H1 (cell line): ENCODE results near the gene TMEM125. TPM values are rescaled to one million over a fixed set of nuclear protein-coding genes. Genes with fewer than 3 reads are reported as not detected.

Source experiments
- CTCF ChIA-PET: fragments of 300-600 bp; sonication (Branson Sonifier 250); formaldehyde crosslinking; loops from one replicate; lab custom pipeline; 2021; ENCODE audit not compliant: partially characterized antibody; lab: Charles Lee
- POLR2A ChIA-PET: fragments of 300-600 bp; sonication (Branson Sonifier 250); formaldehyde crosslinking; loops from one replicate; lab custom pipeline; 2021; ENCODE audit warnings: inconsistent platforms; ENCODE audit not compliant: partially characterized antibody; lab: Charles Lee
- DNase-seq, 2 experiments: peaks; one replicate each; pipeline versions ENCODE4 v3.0.0 to v3.0.0-alpha.2; 2010 to 2022; ENCODE audit warnings: low spot score in 2 of 2, low read depth in 1 of 2, mixed read lengths in 1 of 2
- FAIRE-seq: peaks from 2 replicates; lab custom pipeline; 2011; peaks lifted over from hg19 to GRCh38; lab: Jason Lieb, UNC
- H2AFZ ChIP-seq: 2 replicates; pipeline ENCODE4 v1.8.1; 2012; ENCODE audit warnings: low read length, inconsistent platforms
- H2AK5ac ChIP-seq: 2 replicates; pipeline ENCODE4 v1.6.1; 2013; ENCODE audit warnings: low read depth, low read length
- H2BK120ac ChIP-seq: replicated peaks from 2 replicates; pipeline ENCODE3; 2013; ENCODE audit warnings: low read depth, low read length, inconsistent platforms
- H2BK12ac ChIP-seq: 2 replicates; pipeline ENCODE4 v1.6.1; 2013; ENCODE audit warnings: low read depth, low read length
- H2BK15ac ChIP-seq: 2 replicates; pipeline ENCODE4 v1.6.1; 2013; ENCODE audit warnings: low read length
- H2BK20ac ChIP-seq: 2 replicates; pipeline ENCODE4 v1.6.1; 2013; ENCODE audit warnings: low read length
- H2BK5ac ChIP-seq: 2 replicates; pipeline ENCODE4 v1.6.1; 2013; ENCODE audit warnings: low read depth, low read length
- H3K14ac ChIP-seq: 2 replicates; pipeline ENCODE4 v1.6.1; 2013; ENCODE audit warnings: inconsistent platforms; ENCODE audit not compliant: insufficient read length
- H3K18ac ChIP-seq: 2 replicates; pipeline ENCODE4 v1.6.1; 2013; ENCODE audit warnings: low read length; ENCODE audit errors: extremely low read depth
- H3K23ac ChIP-seq: 2 replicates; pipeline ENCODE4 v1.6.1; 2013; ENCODE audit warnings: inconsistent platforms; ENCODE audit not compliant: insufficient read length
- H3K23me2 ChIP-seq: 2 replicates; pipeline ENCODE4 v1.6.1; 2013; ENCODE audit warnings: low read depth, low read length
- H3K27ac ChIP-seq: 2 replicates; pipeline ENCODE4 v1.6.1; 2011; ENCODE audit warnings: low read depth, low read length, inconsistent platforms
- H3K27me3 ChIP-seq, 4 experiments: replicated peaks in 1 of 4; 1 replicate in 1 of 4; 2 replicates in 3 of 4; pipeline versions ENCODE4 v1.6.1 to v1.8.1; 2011 to 2013; ENCODE audit warnings: low read length in 3 of 4, mild to moderate bottlenecking in 3 of 4, inconsistent platforms in 2 of 4, mixed read lengths in 2 of 4, moderate library complexity in 1 of 4; ENCODE audit not compliant: control insufficient read depth in 3 of 4, insufficient read depth in 3 of 4; ENCODE audit errors: extremely low read depth in 1 of 4
- H3K36me3 ChIP-seq, 4 experiments: 2 replicates each; pipeline versions ENCODE4 v1.6.1 to v1.8.1; 2011 to 2013; ENCODE audit warnings: mild to moderate bottlenecking in 4 of 4, low read length in 3 of 4, moderate library complexity in 2 of 4, control low read depth in 1 of 4, inconsistent platforms in 1 of 4; ENCODE audit not compliant: insufficient read depth in 4 of 4, control insufficient read depth in 2 of 4
- H3K4ac ChIP-seq: replicated peaks from 2 replicates; pipeline ENCODE3; 2013; ENCODE audit warnings: low read length, low read depth, mixed read lengths, inconsistent platforms; ENCODE audit not compliant: insufficient read length
- H3K4me1 ChIP-seq, 4 experiments: replicated peaks in 1 of 4; 1 replicate in 1 of 4; 2 replicates in 3 of 4; pipeline versions ENCODE4 v1.6.1 to v1.8.1; 2011 to 2013; ENCODE audit warnings: low read length in 3 of 4, inconsistent platforms in 2 of 4, mixed read lengths in 1 of 4; ENCODE audit not compliant: insufficient read depth in 4 of 4, control insufficient read depth in 3 of 4
- H3K4me2 ChIP-seq, 2 experiments: 2 replicates each; pipeline versions ENCODE4 v1.6.1 to v1.8.1; 2011 to 2013; ENCODE audit warnings: low read depth in 2 of 2, low read length in 2 of 2, control low read depth in 1 of 2, inconsistent platforms in 1 of 2, mild to moderate bottlenecking in 1 of 2; ENCODE audit not compliant: insufficient read depth in 1 of 2
- H3K4me3 ChIP-seq, 4 experiments: fragments of 200-600, 300-600 bp in 1 of 4; sonication (generic), shearing (Covaris generic), sonication (Bioruptor Twin) in 1 of 4; 2 replicates each; pipeline versions ENCODE4 v1.5.1 to v1.8.1; 2011 to 2016; ENCODE audit warnings: low read length in 4 of 4, low read depth in 3 of 4, control low read depth in 2 of 4, inconsistent platforms in 2 of 4, mild to moderate bottlenecking in 2 of 4, mixed read lengths in 1 of 4, moderate library complexity in 1 of 4; ENCODE audit not compliant: insufficient read depth in 2 of 4; ENCODE audit errors: extremely low read depth in 1 of 4
- H3K56ac ChIP-seq: replicated peaks from 2 replicates; pipeline ENCODE3; 2013; ENCODE audit warnings: low read depth, mild to moderate bottlenecking, mixed read lengths, low read length, inconsistent platforms; ENCODE audit not compliant: insufficient read length
- H3K79me1 ChIP-seq: 2 replicates; pipeline ENCODE4 v1.6.1; 2013; ENCODE audit warnings: low read depth, low read length, control low read depth
- H3K79me2 ChIP-seq, 2 experiments: 2 replicates each; pipeline versions ENCODE4 v1.6.1 to v1.8.1; 2012 to 2013; ENCODE audit warnings: low read length in 2 of 2, mild to moderate bottlenecking in 2 of 2, inconsistent platforms in 1 of 2; ENCODE audit not compliant: insufficient read depth in 2 of 2, control insufficient read depth in 1 of 2
- H3K9ac ChIP-seq, 4 experiments: replicated peaks in 1 of 4; 1 replicate in 1 of 4; 2 replicates in 3 of 4; pipeline versions ENCODE4 v1.6.1 to v1.8.1; 2011 to 2013; ENCODE audit warnings: low read depth in 3 of 4, low read length in 3 of 4, control low read depth in 2 of 4, mild to moderate bottlenecking in 2 of 4, moderate library complexity in 2 of 4, inconsistent platforms in 1 of 4; ENCODE audit errors: extremely low read depth in 1 of 4
- H3K9me3 ChIP-seq, 2 experiments: 2 replicates each; pipeline versions ENCODE4 v1.6.1 to v1.8.1; 2012 to 2013; ENCODE audit warnings: mild to moderate bottlenecking in 2 of 2, moderate library complexity in 2 of 2, control low read depth in 1 of 2, inconsistent platforms in 1 of 2, low read depth in 1 of 2, low read length in 1 of 2, mixed read lengths in 1 of 2; ENCODE audit not compliant: insufficient read depth in 2 of 2
- H4K20me1 ChIP-seq, 2 experiments: replicated peaks in 1 of 2; 2 replicates each; pipeline versions ENCODE3 to v1.8.1; 2011 to 2013; ENCODE audit warnings: inconsistent platforms in 2 of 2, low read length in 2 of 2, mild to moderate bottlenecking in 1 of 2; ENCODE audit not compliant: insufficient read depth in 2 of 2, control insufficient read depth in 1 of 2
- H4K5ac ChIP-seq: 2 replicates; pipeline ENCODE4 v1.6.1; 2013; ENCODE audit warnings: low read length, low read depth, mixed read lengths, inconsistent platforms; ENCODE audit not compliant: insufficient read length
- H4K8ac ChIP-seq: 2 replicates; pipeline ENCODE4 v1.8.0; 2013; ENCODE audit warnings: mild to moderate bottlenecking, moderate library complexity, low read length, inconsistent platforms; ENCODE audit not compliant: insufficient read depth; ENCODE audit errors: extremely low read depth
- H4K91ac ChIP-seq: replicated peaks from 2 replicates; pipeline ENCODE3; 2013; ENCODE audit warnings: low read length, mixed read lengths, inconsistent platforms; ENCODE audit not compliant: insufficient read length
- CBX8 ChIP-seq: fragments of 300-800, 300-1000 bp; sonication (generic); IDR thresholded peaks from 2 replicates; pipeline ENCODE4 v1.7.1; 2016; ENCODE audit warnings: low read depth, low read length, borderline replicate concordance
- CHD2 ChIP-seq: IDR thresholded peaks from 2 replicates; pipeline ENCODE4 v1.6.1; 2012; ENCODE audit warnings: low read length, improper control_type of control experiment
- EGR1 ChIP-seq: IDR thresholded peaks from 2 replicates; pipeline ENCODE4 v1.6.1; 2011; ENCODE audit warnings: low read depth, low read length, borderline replicate concordance
- EZH2 ChIP-seq: fragments of 200-600 bp; sonication (generic); IDR thresholded peaks from 2 replicates; pipeline ENCODE4 v1.7.1; 2012; ENCODE audit warnings: low read depth, mild to moderate bottlenecking, moderate library complexity, low read length, inconsistent platforms; ENCODE audit not compliant: severe bottlenecking
- KDM1A ChIP-seq: fragments of 200-600, 300-600 bp; sonication (generic); IDR thresholded peaks from 2 replicates; pipeline ENCODE4 v1.7.1; 2016; ENCODE audit warnings: mild to moderate bottlenecking, low read length, borderline replicate concordance
- POLR2AphosphoS5 ChIP-seq: IDR thresholded peaks from 2 replicates; pipeline ENCODE4 v1.6.1; 2011; ENCODE audit warnings: low read depth, low read length
- RBBP5 ChIP-seq: IDR thresholded peaks from 2 replicates; pipeline ENCODE4 v1.7.1; 2012; ENCODE audit warnings: low read depth, mild to moderate bottlenecking, inconsistent platforms, low read length, moderate library complexity, borderline replicate concordance
- SAP30 ChIP-seq: fragments of 300-600 bp; sonication (generic); IDR thresholded peaks from 2 replicates; pipeline ENCODE4 v1.7.1; 2012; ENCODE audit warnings: low read length, moderate library complexity, mild to moderate bottlenecking, inconsistent platforms; ENCODE audit not compliant: insufficient read depth, insufficient replicate concordance
- SUZ12 ChIP-seq: fragments of 200-600 bp; sonication (generic); IDR thresholded peaks from 2 replicates; pipeline ENCODE4 v1.6.1; 2012; ENCODE audit warnings: mild to moderate bottlenecking, inconsistent platforms, low read length, moderate library complexity, mixed read lengths
- TAF7 ChIP-seq: optimal IDR thresholded peaks from 2 replicates; pipeline ENCODE3; 2011; ENCODE audit warnings: low read depth, mild to moderate bottlenecking, inconsistent platforms, low read length, moderate library complexity, borderline replicate concordance
- TEAD4 ChIP-seq: IDR thresholded peaks from 2 replicates; pipeline ENCODE4 v1.6.1; 2012; ENCODE audit warnings: low read depth, low read length, inconsistent platforms, mixed read lengths
- WGBS, 2 experiments: shearing (Covaris generic) in 1 of 2; methylation state at CpG; one replicate each; pipeline versions ENCODE4 v1.1.6 to v1.1.7; 2013 to 2015; ENCODE audit warnings: low lambda C conversion rate in 2 of 2, mixed read lengths in 2 of 2, inconsistent platforms in 1 of 2, low coverage in 1 of 2, missing lambda C conversion rate in 1 of 2; ENCODE audit not compliant: insufficient replicate concordance in 2 of 2, insufficient coverage in 1 of 2, insufficient read length in 1 of 2; ENCODE audit errors: extremely low coverage in 1 of 2, missing lambda C conversion rate in 1 of 2; 5-methylcytosine and 5-hydroxymethylcytosine counted together
- polyA plus RNA-seq, 7 experiments: library from polyadenylated mRNA; depleted of rRNA in 3 of 7; stranded (reverse) in 5 of 7; unstranded in 2 of 7; fragments of >200 nt in 5 of 7; fragments of 200-250 nt in 2 of 7; gene quantifications; 1 replicate in 5 of 7; 2 replicates in 1 of 7; 4 replicates in 1 of 7; pipeline versions ENCODE4 v1.2.1 to v1.2.3, GENCODE V29; 2011 to 2013; ENCODE audit warnings: missing spikeins in 2 of 7, mixed read lengths in 2 of 7
- total RNA-seq: library from RNA; stranded (reverse); fragmentation: NEBNext Ultra II Directional; extraction: Animal tissue kit (Norgen Biotek cat#: 25700); gene quantifications from 2 replicates; pipeline ENCODE4 v1.2.1, GENCODE V29; 2021

The TMEM125 gene
- total and polyA plus RNA-seq, 2 of the 8 experiments (the other 6 are each of a cell fraction or from before 2014, with no cell fraction given) = 26.5 to 46.7 TPM

DNA sequence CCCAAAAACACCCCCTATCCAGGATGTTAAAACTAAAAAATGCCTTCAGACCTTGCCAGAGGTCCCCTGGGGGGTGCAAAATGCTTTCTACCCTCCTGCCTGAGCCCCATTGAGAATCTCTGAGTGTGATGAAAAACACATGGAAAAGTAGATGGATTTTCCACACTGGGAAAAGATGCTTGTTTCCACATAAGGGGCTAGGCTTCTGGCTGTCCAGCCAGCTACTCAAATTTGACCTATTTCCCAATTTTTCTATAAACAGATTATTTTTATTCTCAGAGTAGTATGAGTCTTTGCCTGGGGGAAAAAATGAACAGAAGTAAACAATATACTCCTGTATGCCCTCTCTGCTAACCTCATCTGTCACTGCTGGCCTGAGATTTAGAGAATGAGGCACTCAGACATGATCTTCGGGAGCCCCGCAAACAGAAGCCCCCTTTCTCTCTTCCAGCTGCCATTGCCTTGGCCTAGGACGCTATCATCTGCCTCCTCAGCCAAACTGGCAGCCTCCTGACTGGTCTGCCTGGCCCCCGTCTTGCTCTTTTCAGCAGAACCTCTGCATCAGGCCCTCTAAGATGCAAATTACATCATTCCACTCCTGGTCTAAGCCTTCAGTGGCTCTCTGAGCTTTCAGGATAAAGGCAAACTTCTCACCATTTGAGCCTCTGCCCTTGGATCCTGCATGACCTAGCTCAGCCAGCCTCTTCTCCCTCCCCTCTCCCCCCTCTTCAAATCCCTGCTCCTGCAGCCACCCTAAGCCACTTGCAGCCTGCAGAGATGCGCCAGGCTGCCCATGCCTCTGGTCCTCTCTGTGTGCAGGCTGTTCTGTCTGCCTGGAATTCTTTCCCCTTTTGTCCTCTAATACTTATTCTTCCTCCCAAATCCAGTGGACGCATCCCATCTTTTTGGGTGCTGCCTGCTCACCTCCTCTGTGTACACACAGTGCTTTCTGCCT lies 39.7 kb upstream of the TMEM125 start:
- Histone ChIP-seq H3K4me2 (no peak overlapping the region), H2BK20ac (no peak overlapping the region), H4K20me1 (no peaks in the 10 kb centered on the region), H3K4me1 (peaks cover 0 to 5% (median 3%) of the 10 kb centered on the region in 4 experiments; a peak in 3 of 7 replicates), H2BK5ac (peak overlapping the region; percentile 18; the same call in 1 of the 2 replicates), H3K56ac (no peak overlapping the region), H2BK15ac (no peak overlapping the region), H2AK5ac (no peak overlapping the region), H3K4ac (no peak overlapping the region), H3K18ac (peak overlapping the region; percentile 20; the same call in 1 of the 2 replicates), H3K14ac (no peak overlapping the region), H2BK12ac (no peak overlapping the region; the same call in 1 of the 2 replicates), H3K79me1 (no peaks in the 10 kb centered on the region; the same call in 1 of the 2 replicates), H3K4me3 (no peak overlapping the region), H4K8ac (no peak overlapping the region), H4K91ac (no peak overlapping the region), H3K27ac (no peak overlapping the region), H3K23me2 (no peaks in the 10 kb centered on the region), H4K5ac (no peak overlapping the region), H3K27me3 (no peaks in the 10 kb centered on the region), H2AFZ (peak overlapping the region; percentile 37; the same call in 1 of the 2 replicates), H2BK120ac (no peak overlapping the region), H3K9me3 (no peaks in the 10 kb centered on the region), H3K23ac (no peak overlapping the region), H3K36me3 (no peaks in the 10 kb centered on the region), H3K9ac (no peak overlapping the region), H3K79me2 (no peaks in the 10 kb centered on the region)
- ChIA-PET POLR2A (interaction anchor here (0.6 to 2.0 kb wide), 5 partner anchors 15 to 305 kb away, joined by 3 to 6 read pairs (median 3); partner anchors contain the start of genes CDC20, MED8 and SZT2), CTCF (interaction anchor here (0.6 to 9.8 kb wide), 7 partner anchors 8 to 188 kb away, joined by 3 to 131 read pairs (median 4); partner anchors contain the start of genes C1orf210 and CDC20)
- TF ChIP-seq CBX8 (no peak), EZH2 (no peak), RBBP5 (no peak), EGR1 (no peak), KDM1A (no peak), SUZ12 (no peak), CHD2 (no peak), POLR2AphosphoS5 (no peak), SAP30 (no peak), TEAD4 (no peak), TAF7 (no peak)
- FAIRE-seq = no peak
- WGBS, 2 experiments = 78% methylated on average over 6 of the region's 6 CpGs; no CpG with 5 or more reads in 1 of the 2 experiments
- DNase-seq = no peak
